Gastrocnemius medialis (tissue), 4 donors: ENCODE measurements around the gene MOB3B. TPM values are rescaled to one million over a fixed set of nuclear protein-coding genes. Genes with fewer than 3 reads are reported as not detected.
"Not testable (repeated sequence)": the region's sequence is repeated elsewhere in the genome, so short reads cannot be mapped to it uniquely, and the experiment has no call there.

ENCODE experiments used
- ATAC-seq, 2 donors: fragments of 150-250 bp; one replicate each; pipeline ENCODE4 v1.9.1; 2016
- DNase-seq, 2 donors: peaks; one replicate each; pipeline ENCODE4 v3.0.0-alpha.2; 2019
- H3K27ac ChIP-seq, 4 donors: fragments of 200-600 bp; sonication (generic); 1 replicate in 1 of 4; 2 replicates in 3 of 4; pipeline ENCODE4 v1.5.1; 2016 to 2018; ENCODE audit warnings: mild to moderate bottlenecking in 2 of 4, moderate library complexity in 1 of 4
- H3K27me3 ChIP-seq, 3 donors: fragments of 200-600 bp; sonication (generic) in 2 of 3; 1 replicate in 1 of 3; 2 replicates in 2 of 3; pipeline versions ENCODE4 v1.5.1 to v1.6.0; 2016 to 2019; ENCODE audit warnings: mild to moderate bottlenecking in 1 of 3, moderate library complexity in 1 of 3
- H3K36me3 ChIP-seq, 2 donors: fragments of 200-600 bp; sonication (generic) in 1 of 2; one replicate each; pipeline ENCODE4 v1.5.1; 2017 to 2018
- H3K4me1 ChIP-seq, 2 donors: fragments of 200-600 bp; sonication (generic) in 1 of 2; one replicate each; pipeline ENCODE4 v1.5.1; 2016 to 2017; ENCODE audit warnings: mild to moderate bottlenecking in 2 of 2
- H3K4me3 ChIP-seq, 4 donors: fragments of 200-600 bp; sonication (generic) in 3 of 4; 1 replicate in 1 of 4; 2 replicates in 3 of 4; pipeline ENCODE4 v1.5.1; 2016 to 2019; ENCODE audit warnings: mild to moderate bottlenecking in 2 of 4
- H3K9me3 ChIP-seq, 3 donors: fragments of 200-600 bp; sonication (generic) in 2 of 3; 1 replicate in 1 of 3; 2 replicates in 2 of 3; pipeline ENCODE4 v1.5.1; 2016 to 2019
- POLR2A ChIP-seq, 2 donors: fragments of 450-650 bp; IDR thresholded peaks; one replicate each; pipeline ENCODE4 v1.6.1; 2017; ENCODE audit warnings: antibody characterized with exemption in 2 of 2, mild to moderate bottlenecking in 2 of 2, moderate library complexity in 2 of 2
- in situ Hi-C, 4 donors: fragments of 200-750 bp; cut with MboI; loops; one replicate each; pipeline versions ENCODE4 v1.15.0 to v1.8.0; 2017; ENCODE audit warnings: low sequenced_read_pairs in 4 of 4
- intact Hi-C: fragments of 100-400 bp; cut with DNase I; formaldehyde crosslinking; loops from one replicate; pipeline ENCODE4 v1.15.1; 2023; ENCODE audit warnings: low total_unique reads
- total RNA-seq, 4 donors: library from RNA; depleted of rRNA; stranded (reverse); fragments of >200 nt; gene quantifications; one replicate each; pipeline versions ENCODE4 v1.1.0 to v1.2.3, GENCODE V29; 2016
- TF ChIP-seq, protein P1 (sequence below), 5 experiments: fragments of 450-650 bp in 3 of 5; fragments of 200-600 bp in 2 of 5; sonication (generic) in 2 of 5; IDR thresholded peaks in 4 of 5; conservative IDR thresholded peaks in 1 of 5; 1 replicate in 4 of 5; 2 replicates in 1 of 5; pipeline ENCODE4 v1.5.1; 2016 to 2019; ENCODE audit warnings: antibody characterized with exemption in 5 of 5, mild to moderate bottlenecking in 3 of 5, moderate library complexity in 3 of 5

MOB3B gene
- total RNA-seq, 4 donors from 2014 or later, result 3.4 to 16.3 (median 12.7) TPM

DNA sequence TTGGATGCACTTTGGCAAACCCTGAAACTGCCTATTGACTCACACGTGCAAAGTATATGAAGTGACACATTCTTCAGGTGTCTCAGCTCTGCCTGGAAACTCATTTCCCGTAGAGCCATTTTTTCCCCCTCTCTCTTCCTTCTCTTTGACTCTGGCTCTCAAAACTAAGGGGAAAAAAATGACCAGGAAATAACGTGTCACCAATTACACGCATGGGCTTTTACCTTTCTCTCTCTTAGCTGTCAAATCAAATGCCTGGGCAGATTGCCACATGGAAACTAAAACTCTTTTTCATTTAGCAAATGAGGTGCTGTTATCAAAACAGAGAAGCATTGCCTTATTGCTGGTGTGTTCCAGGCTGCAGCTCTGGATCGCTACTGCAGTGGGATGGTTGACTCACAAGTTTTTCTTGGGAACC is 23.9 kb downstream of the MOB3B start:
- no peak for TF ChIP-seq POLR2A (IDR thresholded peaks at IDR 0.05)
- TF ChIP-seq, protein P1, sequence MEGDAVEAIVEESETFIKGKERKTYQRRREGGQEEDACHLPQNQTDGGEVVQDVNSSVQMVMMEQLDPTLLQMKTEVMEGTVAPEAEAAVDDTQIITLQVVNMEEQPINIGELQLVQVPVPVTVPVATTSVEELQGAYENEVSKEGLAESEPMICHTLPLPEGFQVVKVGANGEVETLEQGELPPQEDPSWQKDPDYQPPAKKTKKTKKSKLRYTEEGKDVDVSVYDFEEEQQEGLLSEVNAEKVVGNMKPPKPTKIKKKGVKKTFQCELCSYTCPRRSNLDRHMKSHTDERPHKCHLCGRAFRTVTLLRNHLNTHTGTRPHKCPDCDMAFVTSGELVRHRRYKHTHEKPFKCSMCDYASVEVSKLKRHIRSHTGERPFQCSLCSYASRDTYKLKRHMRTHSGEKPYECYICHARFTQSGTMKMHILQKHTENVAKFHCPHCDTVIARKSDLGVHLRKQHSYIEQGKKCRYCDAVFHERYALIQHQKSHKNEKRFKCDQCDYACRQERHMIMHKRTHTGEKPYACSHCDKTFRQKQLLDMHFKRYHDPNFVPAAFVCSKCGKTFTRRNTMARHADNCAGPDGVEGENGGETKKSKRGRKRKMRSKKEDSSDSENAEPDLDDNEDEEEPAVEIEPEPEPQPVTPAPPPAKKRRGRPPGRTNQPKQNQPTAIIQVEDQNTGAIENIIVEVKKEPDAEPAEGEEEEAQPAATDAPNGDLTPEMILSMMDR (IDR thresholded peaks at IDR 0.05 in 4 of 5, conservative IDR thresholded peaks at IDR 0.05 in 1 of 5), result no peak
- in situ Hi-C loops, result no loop called here

DNA sequence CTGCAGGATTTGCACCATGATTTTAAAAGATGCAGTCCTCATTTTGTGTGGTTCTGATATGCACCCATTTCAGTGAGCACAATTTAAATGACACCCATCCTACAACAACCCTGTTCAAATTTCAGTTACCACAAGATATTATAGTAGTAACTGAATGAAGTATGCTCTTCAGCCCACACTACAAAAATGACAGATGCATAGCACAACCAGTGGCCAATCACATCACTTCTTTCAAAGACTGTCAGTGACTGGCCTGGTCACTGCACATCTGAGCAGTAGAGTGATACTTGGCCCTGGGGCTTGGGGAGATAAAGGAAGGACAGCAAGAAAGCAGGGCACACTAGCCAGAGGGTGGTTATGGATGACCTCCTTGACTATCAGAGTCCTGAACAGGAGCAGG is 25.4 kb downstream of the MOB3B start:
- intact Hi-C loops (no loop called here), in situ Hi-C loops (no loop called here)
- H3K4me3 ChIP-seq, result no peak overlapping the region
- no peak for TF ChIP-seq POLR2A (IDR thresholded peaks at IDR 0.05)
- TF ChIP-seq, protein P1 (IDR thresholded peaks at IDR 0.05 in 4 of 5, conservative IDR thresholded peaks at IDR 0.05 in 1 of 5), result no peak
- H3K4me1 ChIP-seq, result no peaks in the 10 kb centered on the region
- no peak overlapping the region for H3K27ac ChIP-seq
- H3K36me3 ChIP-seq, result no peaks in the 10 kb centered on the region
- DNase-seq (no peak), ATAC-seq (no peak)
- H3K9me3 ChIP-seq, result no peaks in the 10 kb centered on the region
- no peaks in the 10 kb centered on the region for H3K27me3 ChIP-seq

More for the DNA sequence above, 23.9 kb downstream of the MOB3B start:
- Histone ChIP-seq H3K4me3 (no peak overlapping the region), H3K27me3 (no peaks in the 10 kb centered on the region), H3K27ac (no peak overlapping the region), H3K4me1 (no peaks in the 10 kb centered on the region), H3K36me3 (no peaks in the 10 kb centered on the region), H3K9me3 (no peaks in the 10 kb centered on the region)
- DNase-seq, result no peak
- intact Hi-C loops, result no loop called here
- ATAC-seq, result no peak

DNA sequence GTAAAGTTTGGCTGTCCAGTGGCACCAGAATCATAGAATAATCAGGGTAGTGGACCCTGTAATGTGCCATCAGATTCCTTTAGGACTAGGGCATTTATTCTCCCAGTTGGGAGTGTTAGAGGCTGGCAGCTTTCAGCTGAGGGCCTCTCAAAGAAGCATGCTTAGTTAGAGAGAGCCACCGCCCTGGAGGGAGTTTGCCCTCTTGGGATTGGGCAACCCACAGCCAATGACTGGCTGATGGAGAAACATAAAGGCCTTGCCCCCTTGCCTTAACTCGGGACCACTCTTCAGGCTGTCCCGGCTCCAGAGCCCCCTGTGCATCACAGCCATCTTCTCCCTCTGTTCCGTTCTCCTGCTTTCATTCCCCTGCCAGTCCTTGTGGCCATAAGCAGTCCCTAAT is 26.0 kb downstream of the MOB3B start:
- Histone ChIP-seq H3K4me3 (no peak overlapping the region), H3K36me3 (no peaks in the 10 kb centered on the region), H3K27me3 (no peaks in the 10 kb centered on the region), H3K9me3 (no peaks in the 10 kb centered on the region), H3K27ac (no peak overlapping the region), H3K4me1 (no peaks in the 10 kb centered on the region)
- ATAC-seq (no peak), DNase-seq (no peak)
- intact Hi-C loops (no loop called here), in situ Hi-C loops (no loop called here)
- no peak for TF ChIP-seq POLR2A (IDR thresholded peaks at IDR 0.05)
- TF ChIP-seq, protein P1 (IDR thresholded peaks at IDR 0.05 in 4 of 5, conservative IDR thresholded peaks at IDR 0.05 in 1 of 5), result no peak

DNA sequence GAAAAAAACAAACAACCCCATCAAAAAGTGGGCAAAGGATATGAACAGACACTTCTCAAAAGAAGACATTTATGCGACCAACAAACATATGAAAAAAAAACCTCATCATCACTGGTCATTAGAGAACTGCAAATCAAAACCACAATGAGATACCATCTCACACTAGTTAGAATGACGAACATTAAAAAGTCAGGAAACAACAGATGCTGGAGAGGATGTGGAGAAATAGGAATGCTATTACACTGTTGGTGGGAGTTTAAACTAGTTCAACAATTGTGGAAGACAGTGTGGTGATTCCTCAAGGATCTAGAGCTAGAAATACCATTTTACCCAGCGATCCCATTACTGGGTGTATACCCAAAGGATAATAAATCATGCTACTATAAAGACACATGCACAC is 28.7 kb downstream of the MOB3B start:
- ATAC-seq, intact Hi-C loops: not testable (repeated sequence)

DNA sequence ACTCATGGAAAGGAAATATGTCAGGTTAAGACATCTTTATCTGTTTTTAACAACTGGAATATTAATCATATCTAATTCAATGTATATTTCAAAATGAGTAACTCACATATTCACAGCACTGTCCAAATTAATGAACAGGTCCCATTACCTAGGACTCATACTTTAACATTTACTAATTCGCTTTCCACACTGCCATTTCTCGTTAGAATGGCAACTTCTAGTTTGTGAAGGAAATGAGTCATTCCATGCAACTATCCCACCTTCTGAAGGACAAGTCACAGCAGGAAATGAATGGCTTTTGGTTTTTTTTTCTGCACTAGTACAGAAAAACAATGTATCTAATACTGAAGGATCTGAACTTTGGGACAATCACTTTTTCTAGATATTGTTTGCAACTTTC is 30.2 kb downstream of the MOB3B start:
- Histone ChIP-seq H3K27me3 (no peaks in the 10 kb centered on the region), H3K27ac (no peak overlapping the region), H3K9me3 (no peaks in the 10 kb centered on the region), H3K4me1 (peaks cover 10 to 11% of the 10 kb centered on the region in 2 donors), H3K36me3 (no peaks in the 10 kb centered on the region), H3K4me3 (no peak overlapping the region)
- in situ Hi-C loops, result no loop called here
- DNase-seq (no peak), ATAC-seq (no peak)
- TF ChIP-seq, protein P1 (IDR thresholded peaks at IDR 0.05 in 4 of 5, conservative IDR thresholded peaks at IDR 0.05 in 1 of 5), result no peak
- no peak for TF ChIP-seq POLR2A (IDR thresholded peaks at IDR 0.05)
- intact Hi-C loops, result no loop called here

More for the DNA sequence above, 28.7 kb downstream of the MOB3B start:
- in situ Hi-C loops, H3K36me3 ChIP-seq, H3K4me1 ChIP-seq, H3K4me3 ChIP-seq, H3K27ac ChIP-seq, H3K27me3 ChIP-seq, H3K9me3 ChIP-seq, DNase-seq: not testable (repeated sequence)
